SK-N-MC (cell line): Measurements from ENCODE around the gene PATL1.

Experiments used
- EZH2 ChIP-seq: fragments of 200-600 bp; sonication (generic); IDR thresholded peaks from one replicate; pipeline ENCODE4 v1.6.1; 2017; ENCODE audit warnings: antibody characterized with exemption
- POLR2AphosphoS5 ChIP-seq: IDR thresholded peaks from 2 replicates; pipeline ENCODE4 v1.6.1; 2012; ENCODE audit warnings: mild to moderate bottlenecking, low read depth, low read length, borderline replicate concordance

GRCh38 chr11:59607703-59608454, 61.0 kb downstream of the PATL1 start:
- no peak for TF ChIP-seq EZH2
- no peak for TF ChIP-seq POLR2AphosphoS5
